Tibial nerve (tissue), 4 donors: ENCODE measurements around the gene MPG. TPM values are rescaled to one million over a fixed set of nuclear protein-coding genes. Genes with fewer than 3 reads are reported as not detected.

Experiments
- DNase-seq, 2 donors: peaks; one replicate each; pipeline ENCODE4 v3.0.0-alpha.2; 2019; ENCODE audit warnings: low spot score in 2 of 2
- H3K27ac ChIP-seq, 4 donors: fragments of 200-600 bp; sonication (generic) in 3 of 4; one replicate each; pipeline ENCODE4 v1.5.1; 2017 to 2019; ENCODE audit warnings: mild to moderate bottlenecking in 1 of 4
- H3K27me3 ChIP-seq, 2 donors: fragments of 200-600 bp; sonication (generic) in 1 of 2; one replicate each; pipeline versions ENCODE4 v1.5.1 to v1.6.0; 2017 to 2019
- H3K36me3 ChIP-seq, 3 donors: fragments of 200-600 bp; sonication (generic); one replicate each; pipeline ENCODE4 v1.5.1; 2018 to 2019
- H3K4me1 ChIP-seq, 4 donors: fragments of 200-600 bp; sonication (generic) in 3 of 4; one replicate each; pipeline ENCODE4 v1.5.1; 2017 to 2019
- H3K4me3 ChIP-seq, 4 donors: fragments of 200-600 bp; sonication (generic) in 3 of 4; one replicate each; pipeline ENCODE4 v1.5.1; 2017 to 2019; ENCODE audit warnings: mild to moderate bottlenecking in 1 of 4, moderate library complexity in 1 of 4
- H3K9me3 ChIP-seq, 4 donors: fragments of 200-600 bp; sonication (generic) in 3 of 4; one replicate each; pipeline ENCODE4 v1.5.1; 2017 to 2019
- CTCF ChIP-seq, 5 experiments: fragments of 200-600 bp in 3 of 5; fragments of 450-650 bp in 2 of 5; sonication (generic) in 3 of 5; IDR thresholded peaks; one replicate each; pipeline ENCODE4 v1.5.1; 2016 to 2019; ENCODE audit warnings: antibody characterized with exemption in 5 of 5, mild to moderate bottlenecking in 3 of 5, moderate library complexity in 2 of 5
- EP300 ChIP-seq, 2 donors: sonication (generic); formaldehyde crosslinking; IDR thresholded peaks; one replicate each; pipeline ENCODE4 v1.6.1; 2017; ENCODE audit warnings: antibody characterized with exemption in 2 of 2, mild to moderate bottlenecking in 1 of 2
- POLR2A ChIP-seq, 2 donors: fragments of 450-650 bp; IDR thresholded peaks; one replicate each; pipeline ENCODE4 v1.6.1; 2017; ENCODE audit warnings: antibody characterized with exemption in 2 of 2, mild to moderate bottlenecking in 2 of 2, moderate library complexity in 2 of 2
- WGBS, 2 donors: methylation state at CpG; one replicate each; pipeline ENCODE4 v1.1.5; 2018; 5-methylcytosine and 5-hydroxymethylcytosine counted together
- small RNA-seq: library from RNA; depleted of rRNA; stranded (forward); fragments of <200 nt; gene quantifications from one replicate; pipeline ENCODE3, GENCODE V24; 2016
- total RNA-seq, 4 donors: library from RNA; depleted of rRNA; stranded (reverse); fragments of >200 nt; gene quantifications; one replicate each; pipeline ENCODE4 v1.1.0, GENCODE V29; 2016

The MPG gene
- total RNA-seq, 4 donors from 2014 or later: 74.3 to 190 (median 115) TPM

GRCh38 chr16:130533-131173 is 52.6 kb downstream of the MPG start:
- Histone ChIP-seq H3K4me3 (no peak overlapping the region), H3K27me3 (no peaks in the 10 kb centered on the region), H3K27ac (no peak overlapping the region), H3K9me3 (no peaks in the 10 kb centered on the region), H3K36me3 (peaks cover 0 to 18% (median 0%) of the 10 kb centered on the region in 3 donors), H3K4me1 (peaks cover 0 to 11% (median 0%) of the 10 kb centered on the region in 4 donors)
- TF ChIP-seq POLR2A (IDR thresholded peaks at IDR 0.05) (no peak), EP300 (IDR thresholded peaks at IDR 0.05) (no peak), CTCF (IDR thresholded peaks at IDR 0.05) (no peak)
- DNase-seq: no peak
- 92 to 94% methylated on average over 15 of the region's 15 CpGs for WGBS, 2 donors

GRCh38 chr16:132120-132519 is 54.1 kb downstream of the MPG start:
- no peaks in the 10 kb centered on the region for H3K9me3 ChIP-seq
- 94 to 95% methylated on average over 7 of the region's 7 CpGs for WGBS, 2 donors
- peaks cover 0 to 18% (median 0%) of the 10 kb centered on the region in 3 donors for H3K36me3 ChIP-seq
- H3K4me1 ChIP-seq: peaks cover 0 to 15% (median 0%) of the 10 kb centered on the region in 4 donors
- DNase-seq: no peak
- H3K27ac ChIP-seq: no peak overlapping the region
- no peak overlapping the region for H3K4me3 ChIP-seq
- no peaks in the 10 kb centered on the region for H3K27me3 ChIP-seq
- no peak for TF ChIP-seq POLR2A (IDR thresholded peaks at IDR 0.05)
- TF ChIP-seq EP300 (IDR thresholded peaks at IDR 0.05): no peak
- no peak for TF ChIP-seq CTCF (IDR thresholded peaks at IDR 0.05)

- peaks cover 0 to 23% (median 3%) of the 10 kb centered on the region in 4 donors for H3K4me1 ChIP-seq
- DNase-seq: no peak
- H3K36me3 ChIP-seq: peaks cover 0 to 18% (median 0%) of the 10 kb centered on the region in 3 donors
- no peak overlapping the region for H3K4me3 ChIP-seq
- no peaks in the 10 kb centered on the region for H3K27me3 ChIP-seq
- TF ChIP-seq EP300 (IDR thresholded peaks at IDR 0.05): no peak
- no peak for TF ChIP-seq CTCF (IDR thresholded peaks at IDR 0.05)
- TF ChIP-seq POLR2A (IDR thresholded peaks at IDR 0.05): no peak
- H3K9me3 ChIP-seq: no peaks in the 10 kb centered on the region
- 79 to 96% methylated on average over 2 of the region's 2 CpGs for WGBS, 2 donors
- no peak overlapping the region for H3K27ac ChIP-seq
Measured at GRCh38 chr16:133716-134115, 55.7 kb downstream of the MPG start.

Small RNAs within 50 kb of the gene (small RNA-seq; reads per million reads assigned to genes)
- gene Z69720.2: not detected

Other genes with a start within 250 kb of the MPG start
- gene POLR3K, start 24.6 kb upstream of the MPG start, total RNA-seq: 1 to 10 TPM in 3 of 4 donors, under 1 TPM in 1; 0.66 to 8.6 (median 3.1) TPM
- gene SNRNP25, start 24.4 kb upstream of the MPG start, total RNA-seq: 10 to 100 TPM in 3 of 4 donors, 1 to 10 TPM in 1; 9.3 to 21.6 (median 15.7) TPM
- 100 to 1,000 TPM in 3 of 4 donors, 10 to 100 TPM in 1; 92.7 to 157 (median 137) TPM for gene RHBDF1, start 5.6 kb upstream of the MPG start, total RNA-seq
- 10 to 100 TPM; 32.1 to 40.8 (median 36.7) TPM for gene NPRL3, start 60.4 kb downstream of the MPG start, total RNA-seq
- not detected for gene HBZ, start 74.4 kb downstream of the MPG start, total RNA-seq
- 1 to 10 TPM in 1 of 4 donors, not detected in 3; 3.3 TPM for gene HBM, start 87.8 kb downstream of the MPG start, total RNA-seq
- 100 to 1,000 TPM in 2 of 4 donors, 10 to 100 TPM in 2; 10.1 to 495 (median 102) TPM for gene HBA2, start 94.7 kb downstream of the MPG start, total RNA-seq
- gene HBA1, start 98.5 kb downstream of the MPG start, total RNA-seq: 100 to 1,000 TPM in 1 of 4 donors, 10 to 100 TPM in 2, not detected in 1; 48.4 to 135 (median 81.6) TPM
- not detected for gene HBQ1, start 102.2 kb downstream of the MPG start, total RNA-seq
- gene LUC7L, start 151.2 kb downstream of the MPG start, total RNA-seq: 100 to 1,000 TPM; 109 to 180 (median 123) TPM
- gene FAM234A, start 156.6 kb downstream of the MPG start, total RNA-seq: 100 to 1,000 TPM in 2 of 4 donors, 10 to 100 TPM in 2; 73.5 to 192 (median 99.0) TPM
- gene RGS11, start 197.7 kb downstream of the MPG start, total RNA-seq: 10 to 100 TPM; 20.8 to 59.0 (median 29.7) TPM
- gene ARHGDIG, start 202.4 kb downstream of the MPG start, total RNA-seq: not detected
- 1 to 10 TPM; 3.3 to 8.8 (median 3.7) TPM for gene PDIA2, start 204.9 kb downstream of the MPG start, total RNA-seq